Ureter (tissue), 1 donor: Measurements from ENCODE around the gene ZSCAN10. TPM values are rescaled to one million over a fixed set of nuclear protein-coding genes. Genes with fewer than 3 reads are reported as not detected.

Experiments used
- DNase-seq: peaks from one replicate; pipeline ENCODE4 v3.0.0-alpha.2; 2020; ENCODE audit warnings: low spot score
- total RNA-seq: library from RNA; stranded (reverse); gene quantifications from one replicate; pipeline ENCODE4 v1.2.4, GENCODE V29; 2023
- donor health status: DM: yes; HTN: yes; CAD: no.

Gene ZSCAN10
- total RNA-seq, 1 donor from 2014 or later = not detected

GRCh38 chr16:3134338-3135125 lies 35.4 kb upstream of the ZSCAN10 start, which contains the start of gene ZNF213:
Gene ZNF213 (plus strand): TSS chr16:3135029. CDS start chr16:3137281, 2,252 bp downstream.
- DNase-seq = peak; percentile 97

GRCh38 chr16:3133844-3134243 lies 34.8 kb upstream of the ZSCAN10 start:
- no peak for DNase-seq

GRCh38 chr16:3131755-3132377 lies 32.8 kb upstream of the ZSCAN10 start:
- no peak for DNase-seq

- DNase-seq = peak; percentile 86
Observed at GRCh38 chr16:3129137-3130131, 30.3 kb upstream of the ZSCAN10 start.

- no peak for DNase-seq
Observed at GRCh38 chr16:3127745-3128144, 28.7 kb upstream of the ZSCAN10 start.

- peak; percentile 97 for DNase-seq
Observed at GRCh38 chr16:3123986-3124886, 25.1 kb upstream of the ZSCAN10 start.

GRCh38 chr16:3122926-3123570 lies 24.0 kb upstream of the ZSCAN10 start:
- no peak for DNase-seq

- no peak for DNase-seq
Observed at GRCh38 chr16:3121851-3122467, 22.9 kb upstream of the ZSCAN10 start.

- no peak for DNase-seq
Observed at GRCh38 chr16:3120435-3120834, 21.3 kb upstream of the ZSCAN10 start.

- no peak for DNase-seq
Observed at GRCh38 chr16:3119701-3120408, 20.8 kb upstream of the ZSCAN10 start.

- no peak for DNase-seq
Observed at GRCh38 chr16:3119286-3119685, 20.2 kb upstream of the ZSCAN10 start.

- DNase-seq = no peak
Observed at GRCh38 chr16:3118846-3119245, 19.8 kb upstream of the ZSCAN10 start.

GRCh38 chr16:3118204-3118790 lies 19.2 kb upstream of the ZSCAN10 start:
- no peak for DNase-seq

- no peak for DNase-seq
Observed at GRCh38 chr16:3115561-3115960, 16.5 kb upstream of the ZSCAN10 start.

GRCh38 chr16:3115003-3115402 lies 15.9 kb upstream of the ZSCAN10 start:
- DNase-seq = no peak

- DNase-seq = no peak
Observed at GRCh38 chr16:3113765-3114479, 14.8 kb upstream of the ZSCAN10 start.

GRCh38 chr16:3112881-3113574 lies 13.9 kb upstream of the ZSCAN10 start:
- DNase-seq = no peak
